HG03460 (cell line): ENCODE measurements around the gene EXOSC10.
"Not testable (repeated sequence)": the region's sequence is repeated elsewhere in the genome, so short reads cannot be mapped to it uniquely, and the experiment has no call there.

ENCODE experiments used
- ATAC-seq: cut with Tn5 transposase; IDR thresholded peaks from one replicate; pipeline ENCODE4 v1.9.1; 2021; ENCODE audit not compliant: unreplicated experiment

Gene EXOSC10

GRCh38 chr1:11061652-11062365, 37.9 kb downstream of the EXOSC10 start:
- no peak for ATAC-seq

GRCh38 chr1:11059968-11060830, 39.5 kb downstream of the EXOSC10 start, which contains the start of gene SRM:
Gene SRM, minus strand, starts transcription at chr1:11060018. Its CDS starts 75 bp downstream, at chr1:11059943.
- ATAC-seq, result peak; percentile 81

DNA sequence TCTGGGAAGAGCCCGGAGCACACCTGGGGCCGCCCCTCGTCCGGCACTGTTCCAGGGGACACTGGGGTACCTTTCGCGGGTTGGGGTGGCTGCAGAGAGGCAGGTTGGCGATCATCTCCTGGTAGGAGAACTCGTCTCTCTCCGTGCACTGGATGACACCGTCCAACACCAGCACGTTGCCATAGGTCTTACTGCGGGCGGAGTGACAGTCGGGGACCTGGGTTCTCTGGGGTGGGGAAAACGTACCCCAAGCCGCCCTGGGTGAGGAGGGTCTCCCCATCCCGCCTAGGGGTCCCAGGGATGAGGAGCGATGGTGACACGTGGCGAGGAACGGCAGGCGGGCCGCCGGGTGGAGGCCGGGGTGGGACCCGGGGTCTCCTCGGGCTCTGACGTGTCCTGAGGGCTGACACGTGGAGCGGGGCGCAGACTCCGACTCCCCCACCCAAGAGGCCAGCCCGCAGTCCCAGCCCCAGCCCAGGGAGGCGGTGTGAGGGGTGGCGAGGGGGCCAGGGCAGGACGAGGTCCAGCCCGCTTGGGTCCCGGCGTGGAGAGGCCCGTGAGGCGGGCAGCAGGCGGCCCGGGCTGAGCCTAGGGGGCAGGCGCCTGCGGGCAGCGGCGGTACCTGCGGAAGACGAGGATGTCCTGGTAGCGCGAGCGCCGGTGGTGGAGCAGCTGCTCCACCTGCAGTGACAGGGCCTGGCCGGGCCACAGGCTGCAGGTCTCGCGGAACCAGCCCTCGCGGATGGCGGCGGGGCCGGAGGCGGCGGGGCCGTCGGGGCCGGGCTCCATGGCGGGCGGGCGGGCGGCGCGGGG, 40.3 kb downstream of the EXOSC10 start:
- peak; percentile 11 for ATAC-seq

- no peak for ATAC-seq
Observed at GRCh38 chr1:11058595-11059154, 41.0 kb downstream of the EXOSC10 start.

GRCh38 chr1:11058026-11058425, 41.6 kb downstream of the EXOSC10 start:
- no peak for ATAC-seq

- ATAC-seq, result no peak
Observed at GRCh38 chr1:11057477-11057876, 42.2 kb downstream of the EXOSC10 start.

GRCh38 chr1:11056504-11056903, 43.2 kb downstream of the EXOSC10 start:
- no peak for ATAC-seq

GRCh38 chr1:11055676-11056075, 44.0 kb downstream of the EXOSC10 start:
- ATAC-seq, result no peak

DNA sequence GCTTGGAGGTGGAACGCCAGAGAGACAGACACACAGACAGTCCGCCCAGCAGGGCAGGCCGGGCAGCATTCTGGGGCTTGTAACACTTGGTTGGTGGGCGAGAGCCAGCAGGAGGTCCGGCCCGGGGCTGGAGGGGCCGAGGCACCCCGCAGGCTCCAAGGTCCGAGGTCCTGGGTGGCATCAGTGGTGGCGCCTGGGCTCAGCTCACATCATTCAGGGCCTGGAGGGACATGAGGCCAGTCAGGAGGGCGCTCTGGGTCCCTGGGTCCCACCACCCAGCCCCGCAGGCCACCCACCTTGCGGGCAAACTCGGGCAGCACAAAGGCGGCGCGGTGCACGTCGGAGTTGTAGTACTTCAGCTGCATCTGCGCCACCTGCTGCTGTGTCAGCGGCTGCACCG, 45.0 kb downstream of the EXOSC10 start:
- no peak for ATAC-seq

GRCh38 chr1:11054181-11054580, 45.5 kb downstream of the EXOSC10 start:
- ATAC-seq, result no peak

DNA sequence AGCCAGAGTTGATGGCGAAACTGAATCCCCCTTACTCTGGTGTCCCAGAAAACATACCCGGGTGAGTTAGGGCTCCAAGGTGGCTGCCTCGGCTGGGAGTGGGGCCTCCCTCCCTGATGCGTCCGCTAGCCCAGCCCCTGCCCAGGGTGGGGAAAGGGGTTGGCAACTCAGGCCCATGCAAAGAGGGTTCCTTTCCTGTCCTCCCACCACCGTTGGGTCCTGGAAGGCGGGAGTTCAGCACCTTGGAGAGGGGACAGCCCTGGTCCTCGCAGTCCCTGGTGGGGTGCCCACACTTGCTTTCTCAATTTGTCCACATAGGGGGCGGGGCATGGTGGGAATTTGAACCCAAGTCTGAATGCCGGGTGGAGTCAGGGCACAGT, 45.9 kb downstream of the EXOSC10 start:
- ATAC-seq, result no peak

DNA sequence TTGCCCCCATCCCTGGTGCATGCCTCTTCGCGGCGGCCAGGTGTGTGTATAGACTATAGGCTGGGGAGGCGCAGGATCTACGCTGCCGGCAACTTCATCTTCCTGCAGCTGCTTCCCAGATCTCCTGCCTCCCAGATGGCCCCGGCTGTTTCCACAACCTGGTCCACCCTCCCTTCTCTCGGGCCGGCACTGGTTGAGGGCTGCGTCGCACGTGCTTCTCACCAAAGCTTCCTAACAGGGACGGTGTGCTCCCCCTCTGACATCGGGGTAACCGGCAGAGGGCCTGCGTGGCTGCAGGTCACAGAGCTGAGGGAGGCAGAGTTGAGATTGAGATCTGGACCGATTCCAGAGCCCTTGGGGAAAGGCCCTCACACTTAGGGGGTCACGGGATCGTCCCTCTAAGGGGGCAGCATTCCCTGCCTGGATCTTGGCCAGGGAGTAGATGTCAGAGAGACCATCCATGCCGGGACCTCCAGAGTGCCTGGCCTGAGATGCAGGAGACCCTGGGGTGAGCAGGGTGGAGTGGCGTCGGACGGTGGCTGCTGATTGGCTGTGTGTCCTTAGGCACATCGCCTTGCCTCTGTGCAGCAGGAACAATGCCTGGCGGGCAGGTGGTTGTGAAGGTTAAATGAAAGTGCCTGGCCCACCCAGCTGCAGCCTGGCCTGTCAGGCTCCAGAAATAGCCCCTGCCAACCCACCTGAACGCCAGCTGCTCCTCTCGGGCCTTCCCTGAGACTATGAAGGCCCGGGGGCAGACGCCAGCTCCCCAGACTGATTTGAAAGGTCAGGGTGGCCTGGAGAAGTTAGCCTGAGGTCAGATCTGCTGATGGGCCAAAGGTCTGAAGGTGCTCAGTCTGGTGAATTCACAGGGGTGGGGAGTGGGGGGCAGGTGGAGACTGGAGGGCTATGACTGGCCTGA, 46.6 kb downstream of the EXOSC10 start:
- no peak for ATAC-seq

DNA sequence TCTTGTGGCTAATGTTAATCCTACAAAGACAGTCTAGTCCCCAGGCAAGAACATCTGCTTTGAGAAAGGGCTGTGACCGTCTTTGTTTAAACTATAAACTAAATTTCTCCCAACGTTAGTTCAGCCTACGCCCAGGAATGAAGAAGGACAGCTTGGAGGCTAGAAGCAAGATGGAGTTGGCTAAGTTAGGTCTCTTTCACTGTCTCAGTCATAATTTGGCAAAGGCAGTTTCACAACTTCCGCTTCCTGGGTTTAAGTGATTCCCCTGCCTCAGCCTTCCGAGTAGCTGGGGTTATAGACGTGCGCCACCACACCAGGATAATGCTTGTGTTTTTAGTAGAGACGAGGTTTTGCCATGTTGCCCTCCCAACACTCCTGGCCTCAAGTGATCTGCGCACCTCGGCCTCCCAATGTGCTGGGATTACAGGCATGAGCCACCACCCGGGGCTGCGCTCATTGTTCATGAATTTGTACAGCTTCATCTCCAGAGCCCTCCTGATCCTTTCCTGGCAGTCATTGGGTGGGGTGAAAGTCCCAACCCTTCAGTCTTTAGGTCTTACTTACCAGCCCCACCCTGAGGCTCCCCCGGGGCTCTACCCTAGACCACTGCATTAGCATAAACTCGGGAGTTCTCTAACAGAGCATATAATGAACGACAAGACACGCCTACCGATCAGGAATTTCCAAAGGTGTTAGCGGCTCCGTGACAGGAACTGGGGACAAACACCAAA, 47.7 kb downstream of the EXOSC10 start:
- no peak for ATAC-seq

DNA sequence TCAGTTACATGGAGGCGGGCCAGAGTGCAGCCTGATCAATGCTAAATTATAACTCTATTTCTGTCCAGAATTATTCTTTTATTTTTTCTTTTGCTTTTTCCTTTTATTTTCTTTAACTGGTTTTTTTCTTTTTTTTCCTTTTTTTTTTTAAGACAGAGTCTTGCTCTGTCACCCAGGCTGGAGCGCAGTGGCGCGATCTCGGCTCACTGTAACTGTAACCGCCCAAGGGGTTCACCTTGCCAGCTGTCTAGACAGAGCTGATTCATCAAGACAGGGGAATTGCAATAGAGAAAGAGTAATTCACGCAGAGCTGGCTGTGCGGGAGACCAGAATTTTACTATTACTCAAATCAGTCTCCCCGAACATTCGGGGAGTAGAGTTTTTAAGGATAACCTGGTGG, 48.5 kb downstream of the EXOSC10 start:
- ATAC-seq, result not testable (repeated sequence)

- no peak for ATAC-seq
Observed at GRCh38 chr1:11046625-11047365, 52.9 kb downstream of the EXOSC10 start, which contains the start of gene MASP2. Gene MASP2, minus strand, starts transcription at chr1:11047239. Its CDS starts 32 bp downstream, at chr1:11047207.

DNA sequence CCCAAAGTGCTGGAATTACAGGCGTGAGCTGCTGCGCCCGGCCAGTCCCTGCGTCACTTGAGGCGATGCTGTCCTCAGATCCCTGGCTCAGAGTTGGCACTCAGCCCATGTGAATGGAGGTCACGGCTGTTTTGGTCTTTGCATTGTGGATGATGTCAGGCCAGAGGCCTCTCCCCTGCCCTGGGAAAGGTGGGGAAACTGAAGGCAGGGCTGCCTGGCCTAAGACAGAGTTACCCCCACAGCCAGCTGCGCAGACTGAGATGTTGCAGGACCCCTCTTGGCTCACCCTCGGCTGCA, 53.5 kb downstream of the EXOSC10 start:
- no peak for ATAC-seq

GRCh38 chr1:11045428-11046269, 54.0 kb downstream of the EXOSC10 start:
- ATAC-seq, result no peak
